Choroid plexus epithelial cell (primary cell): Measurements from ENCODE around the gene ATRNL1.

Source experiments
- DNase-seq: peaks from one replicate; pipeline ENCODE4 v3.0.0-alpha.2; 2010; ENCODE audit warnings: low read depth
- H3K4me3 ChIP-seq: 2 replicates; pipeline ENCODE4 v1.5.1; 2011; ENCODE audit warnings: low read depth, mild to moderate bottlenecking, control low read depth, low read length, moderate library complexity
- CTCF ChIP-seq: conservative IDR thresholded peaks from 2 replicates; pipeline ENCODE4 v1.5.1; 2011; ENCODE audit warnings: low read depth, mild to moderate bottlenecking, control low read depth, inconsistent platforms, low read length, moderate library complexity

The ATRNL1 gene

GRCh38 chr10:115624448-115624847, 531.3 kb downstream of the ATRNL1 start:
- DNase-seq, result peak; percentile 54
- no peak for TF ChIP-seq CTCF
- H3K4me3 ChIP-seq, result no peak overlapping the region

DNA sequence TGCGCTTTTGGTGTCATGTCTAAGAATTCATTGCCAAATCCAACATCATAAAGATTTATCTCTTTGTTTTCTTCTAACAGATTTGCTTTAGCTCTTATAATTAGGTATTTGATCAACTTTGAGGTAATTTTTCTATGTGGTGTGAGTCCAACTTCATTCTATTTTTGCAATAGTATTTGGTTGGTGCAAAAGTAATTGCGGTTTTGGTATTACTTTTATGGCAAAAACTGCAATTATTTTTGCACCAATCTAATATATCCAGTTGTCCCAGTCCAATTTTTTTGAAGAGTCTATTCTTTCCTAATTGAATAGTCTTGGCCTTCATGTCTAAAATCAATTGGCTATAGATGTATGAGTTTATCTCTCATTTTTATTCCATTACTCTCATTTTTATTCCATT, 535.5 kb downstream of the ATRNL1 start:
- no peak for TF ChIP-seq CTCF
- DNase-seq, result no peak
- H3K4me3 ChIP-seq, result no peak overlapping the region

GRCh38 chr10:115638246-115638645, 545.1 kb downstream of the ATRNL1 start:
- TF ChIP-seq CTCF, result no peak
- DNase-seq, result no peak
- no peak overlapping the region for H3K4me3 ChIP-seq

- no peak for DNase-seq
- no peak overlapping the region for H3K4me3 ChIP-seq
- TF ChIP-seq CTCF, result no peak
Observed at GRCh38 chr10:115649217-115649616, 556.1 kb downstream of the ATRNL1 start.

- peak; percentile 34 for DNase-seq
- no peak for TF ChIP-seq CTCF
- no peak overlapping the region for H3K4me3 ChIP-seq
Observed at GRCh38 chr10:115653473-115653872, 560.3 kb downstream of the ATRNL1 start.

GRCh38 chr10:115654961-115655360, 561.8 kb downstream of the ATRNL1 start:
- H3K4me3 ChIP-seq, result no peak overlapping the region
- DNase-seq, result no peak
- no peak for TF ChIP-seq CTCF

GRCh38 chr10:115657161-115657860, 564.1 kb downstream of the ATRNL1 start:
- TF ChIP-seq CTCF, result no peak
- DNase-seq, result peak; percentile 50
- H3K4me3 ChIP-seq, result no peak overlapping the region
